NCI-H1048 (cell line): ENCODE data around the gene TTK.

Source experiments
- DNase-seq: peaks from one replicate; lab custom pipeline; 2025; lab: John Stamatoyannopoulos, UW

Gene TTK

DNA sequence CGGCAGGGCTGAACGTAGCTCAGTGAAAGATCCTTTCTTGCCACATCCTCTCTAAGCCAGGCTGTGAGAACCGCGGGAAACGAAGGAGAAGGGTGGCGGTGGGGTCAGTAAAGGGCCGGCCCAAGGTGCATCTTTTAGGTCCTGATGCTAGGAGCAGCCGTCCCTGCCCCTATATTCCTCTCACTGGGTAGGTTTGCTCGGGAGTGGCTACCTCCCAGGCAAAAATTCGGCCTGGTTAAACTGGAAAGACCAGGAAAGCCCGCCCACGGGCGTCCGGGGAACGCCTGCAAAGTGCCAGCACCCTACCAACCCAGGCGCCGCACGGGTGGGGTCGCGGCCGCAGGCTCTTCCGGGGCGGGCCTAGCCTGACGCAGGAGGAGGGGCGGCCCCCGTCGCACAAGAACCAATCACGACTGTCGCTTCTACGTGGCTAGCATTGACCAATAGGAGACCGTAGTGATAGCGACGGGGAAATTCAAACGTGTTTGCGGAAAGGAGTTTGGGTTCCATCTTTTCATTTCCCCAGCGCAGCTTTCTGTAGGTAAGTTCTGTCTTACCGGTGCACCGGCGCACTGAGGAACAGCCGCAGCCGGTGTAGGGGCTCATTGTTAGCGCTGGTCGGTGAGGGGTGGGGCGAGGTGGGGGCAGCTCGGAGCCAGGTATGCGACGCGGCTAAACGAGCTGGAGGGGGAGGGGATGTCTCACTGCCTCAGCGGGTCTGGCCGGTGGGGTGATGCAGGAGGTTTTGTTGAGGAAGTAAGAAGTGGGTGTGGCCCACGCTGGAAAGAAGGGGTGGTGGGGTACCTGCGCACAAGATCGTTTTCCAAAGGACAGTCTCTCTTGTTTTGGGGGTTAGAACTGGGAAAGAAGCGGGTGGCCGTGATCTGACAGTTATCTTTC, at the start of gene TTK:
TSS of gene TTK (plus strand) at position 477 of the 900 bp plus-strand sequence. CDS start 1,195 bp downstream, outside the sequence.
- peak; percentile 94 for DNase-seq

DNA sequence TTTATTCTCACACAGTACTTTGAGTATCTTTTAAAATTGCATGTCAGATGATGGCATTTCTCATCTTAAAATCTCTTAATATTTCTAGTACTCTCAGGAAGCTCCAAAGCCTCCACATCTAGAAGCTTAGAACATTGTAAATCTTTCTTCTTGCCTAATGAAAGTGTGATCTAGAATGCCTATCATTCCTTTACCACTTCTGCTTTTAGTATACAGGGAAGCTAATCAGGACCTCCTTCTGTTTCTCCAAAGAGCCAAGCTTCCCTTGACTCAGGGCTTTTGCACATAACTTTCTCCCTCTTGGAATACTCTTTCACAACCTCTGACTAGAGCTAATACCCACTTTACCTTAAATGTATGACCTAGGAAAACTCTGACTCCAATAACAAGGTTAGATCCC, 49.6 kb upstream of the TTK start:
- no peak for DNase-seq

DNA sequence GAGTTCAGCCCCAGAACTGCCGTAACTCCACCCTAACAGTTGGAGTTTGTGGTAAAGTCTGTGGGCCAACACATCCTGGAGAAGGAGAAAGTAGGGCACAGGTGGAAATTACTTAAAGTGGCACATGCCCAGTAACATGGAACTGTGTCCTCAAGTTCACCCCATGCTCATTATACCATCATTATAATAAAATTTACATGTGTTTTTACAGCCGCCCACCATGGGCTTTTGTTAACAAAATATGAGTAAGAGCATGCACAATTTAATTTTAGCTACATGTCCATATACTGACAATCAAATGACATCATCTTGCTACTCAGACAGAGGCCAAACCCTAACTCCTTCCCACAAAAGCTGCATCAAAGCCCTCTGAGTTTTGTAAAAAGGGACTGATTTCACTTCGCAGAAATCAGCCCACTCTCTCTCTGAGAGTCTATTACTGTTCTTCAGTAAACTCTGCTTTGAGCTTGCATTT, 39.8 kb upstream of the TTK start:
- no peak for DNase-seq

DNA sequence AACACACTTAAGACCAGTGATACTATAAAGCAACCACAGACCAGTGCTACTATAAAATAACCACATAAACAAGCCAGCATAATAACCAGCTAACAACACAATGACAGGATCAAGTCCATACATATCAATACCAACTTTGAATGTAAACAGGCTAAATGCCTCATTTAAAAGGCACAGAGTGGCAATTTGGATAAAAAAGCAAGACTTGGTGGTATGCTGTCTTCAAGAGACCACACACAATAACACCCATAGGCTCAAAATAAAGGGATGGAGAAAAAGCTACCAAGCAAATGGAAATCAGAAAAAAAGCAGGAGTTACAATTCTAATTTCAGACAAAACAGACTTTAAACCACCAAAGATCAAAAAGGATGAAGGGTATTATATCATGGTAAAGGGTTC, 37.3 kb upstream of the TTK start:
- DNase-seq: no peak

DNA sequence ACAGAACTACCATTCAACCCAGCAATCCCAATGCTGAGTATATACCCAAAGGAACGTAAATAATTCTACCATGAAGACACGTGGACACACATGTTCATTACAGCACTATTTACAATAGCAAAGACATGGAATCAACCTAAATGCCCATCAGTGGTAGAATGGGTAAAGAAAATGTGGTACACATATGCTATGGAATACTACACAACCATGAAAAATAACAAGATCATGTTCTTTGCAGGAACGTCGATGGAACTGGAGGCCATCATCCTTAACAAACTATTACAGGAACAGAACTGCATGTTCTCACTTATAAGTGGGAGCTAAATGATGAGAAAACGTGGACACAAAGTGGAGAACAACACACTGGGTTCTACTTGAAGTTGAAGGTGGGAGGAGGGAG, 34.7 kb upstream of the TTK start:
- no peak for DNase-seq

DNA sequence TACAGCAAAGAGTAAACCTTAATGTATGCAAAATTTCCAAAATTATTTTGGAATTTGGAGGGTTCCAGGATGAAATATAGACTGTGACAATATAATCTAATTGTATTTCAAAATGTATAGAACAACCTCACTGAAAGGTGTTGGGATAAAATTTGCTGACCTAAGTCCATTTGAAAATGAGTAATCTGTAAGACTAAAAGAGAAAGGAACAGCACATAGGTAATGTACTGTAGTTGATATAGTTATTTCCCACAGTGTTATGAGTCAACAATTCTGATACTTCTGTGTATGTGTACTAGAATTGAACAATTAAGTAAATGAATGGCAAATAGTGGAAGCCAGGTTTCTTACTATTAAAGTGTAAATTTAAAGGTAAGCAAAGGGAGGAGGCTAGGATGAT, 33.3 kb upstream of the TTK start:
- no peak for DNase-seq

DNA sequence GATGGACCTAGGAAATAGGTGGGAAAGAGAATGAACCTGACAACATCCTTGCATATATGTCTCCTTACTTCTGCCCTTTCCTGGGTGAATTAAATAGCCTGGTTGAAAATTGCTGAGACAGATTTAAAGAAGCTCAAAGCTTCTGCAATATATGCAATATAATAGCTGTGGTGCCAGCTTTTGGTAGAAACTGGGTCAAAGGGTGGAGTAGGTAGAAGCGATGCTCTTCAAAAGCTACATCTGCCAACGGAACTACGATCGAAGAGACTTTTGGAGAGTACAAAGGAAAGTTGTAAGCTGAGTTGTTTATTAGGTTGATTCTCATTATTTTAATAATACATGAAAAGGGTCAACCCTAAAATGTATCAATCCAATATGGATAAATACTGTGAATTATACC, 22.8 kb upstream of the TTK start:
- no peak for DNase-seq

DNA sequence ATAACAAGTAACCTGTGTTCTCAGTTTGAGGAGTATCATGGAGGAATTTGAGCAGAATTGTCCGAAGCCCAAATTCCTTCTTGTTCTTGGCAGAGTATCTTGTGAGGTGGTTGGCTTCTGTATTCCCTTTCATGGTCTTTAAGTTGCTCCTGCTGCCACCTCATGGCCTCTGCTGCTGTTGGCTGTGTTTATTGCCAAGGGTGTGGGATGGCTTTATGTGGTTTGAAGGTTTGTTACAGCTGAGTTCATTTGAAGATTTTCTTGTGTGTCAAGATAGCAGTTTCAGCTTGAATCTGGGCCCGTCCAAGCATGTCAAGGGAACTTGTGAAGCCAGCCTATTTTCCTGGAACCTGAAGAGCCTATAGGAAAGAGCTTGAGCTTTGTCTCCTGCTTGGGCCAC, 20.2 kb upstream of the TTK start:
- DNase-seq: no peak

DNA sequence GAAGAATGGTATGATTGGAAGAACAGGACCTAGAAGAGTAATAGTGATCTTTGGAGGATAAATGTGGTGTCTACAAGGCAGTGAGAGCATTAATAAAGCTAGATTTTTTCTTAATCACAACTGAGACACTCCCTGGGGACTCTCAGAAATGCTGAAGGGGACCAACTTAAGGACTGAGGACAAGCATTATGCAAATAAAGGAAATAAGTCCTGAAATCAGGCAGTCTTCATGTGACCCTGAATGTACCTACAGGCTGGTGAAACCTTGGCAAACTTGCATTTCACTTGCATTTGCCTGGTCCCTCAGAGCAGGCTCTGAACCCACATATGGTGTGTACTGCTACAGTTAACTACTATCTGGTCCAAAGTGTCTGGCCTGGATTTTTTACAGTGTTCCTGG, 19.3 kb upstream of the TTK start:
- no peak for DNase-seq

DNA sequence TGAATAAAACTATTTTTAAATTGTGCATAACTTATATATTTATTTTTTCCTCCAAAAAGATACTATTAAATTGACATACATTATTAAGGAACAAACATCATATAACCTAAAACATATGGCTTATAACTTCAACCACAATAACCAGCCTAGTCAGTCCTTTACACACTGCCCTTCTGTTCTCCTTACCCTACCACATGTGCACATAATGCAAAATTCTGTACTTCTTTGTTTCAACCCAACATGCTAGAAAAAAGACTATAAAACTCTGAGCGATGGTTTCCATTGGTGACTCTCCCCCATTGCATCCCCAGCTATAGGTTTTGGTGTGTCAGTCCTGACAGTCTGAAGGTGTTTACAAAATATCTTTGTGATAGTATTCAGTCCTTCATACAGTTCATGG, 14.8 kb upstream of the TTK start:
- DNase-seq: no peak

DNA sequence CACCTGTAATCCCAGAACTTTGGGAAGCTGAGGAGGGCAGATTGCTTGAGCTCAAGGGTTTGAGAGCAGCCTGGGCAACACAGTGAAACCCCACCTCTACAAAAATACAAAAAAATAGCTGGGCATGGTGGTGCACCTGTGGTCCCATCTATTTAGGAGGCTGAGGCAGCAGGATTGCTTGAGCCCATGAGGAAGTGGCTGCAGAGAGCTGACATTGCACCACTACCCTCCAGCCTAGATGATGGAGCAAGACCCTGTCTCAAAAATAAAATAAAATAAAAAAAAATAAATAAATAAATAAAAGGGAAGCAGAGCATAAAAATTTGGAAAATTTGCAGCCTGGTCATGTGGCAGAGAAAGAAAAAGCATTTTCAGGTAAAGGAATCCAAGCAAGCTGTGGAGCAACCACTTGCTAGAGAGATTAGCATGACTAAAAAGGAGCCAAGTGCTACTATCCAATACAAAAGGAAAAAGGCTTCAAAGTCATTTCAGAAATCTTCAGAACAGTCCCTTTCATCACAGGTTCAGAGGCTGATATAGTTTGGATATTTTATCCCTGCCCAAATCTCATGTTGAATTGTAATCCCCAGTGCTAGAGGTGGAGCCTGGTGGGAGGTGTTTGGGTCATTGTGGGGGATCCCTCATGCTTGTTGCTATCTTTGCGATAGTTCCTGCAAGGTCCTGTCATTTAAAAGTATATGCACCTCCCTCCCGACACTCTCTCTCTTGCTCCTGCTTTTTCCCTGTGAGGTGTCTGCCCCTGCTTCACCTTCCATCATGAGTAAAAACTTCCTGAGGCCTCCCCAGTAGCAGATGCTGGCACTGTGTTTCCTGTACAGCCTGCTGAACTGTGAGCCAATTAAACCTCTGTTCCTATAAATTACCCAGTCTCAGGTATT, 11.2 kb upstream of the TTK start:
- DNase-seq: no peak

DNA sequence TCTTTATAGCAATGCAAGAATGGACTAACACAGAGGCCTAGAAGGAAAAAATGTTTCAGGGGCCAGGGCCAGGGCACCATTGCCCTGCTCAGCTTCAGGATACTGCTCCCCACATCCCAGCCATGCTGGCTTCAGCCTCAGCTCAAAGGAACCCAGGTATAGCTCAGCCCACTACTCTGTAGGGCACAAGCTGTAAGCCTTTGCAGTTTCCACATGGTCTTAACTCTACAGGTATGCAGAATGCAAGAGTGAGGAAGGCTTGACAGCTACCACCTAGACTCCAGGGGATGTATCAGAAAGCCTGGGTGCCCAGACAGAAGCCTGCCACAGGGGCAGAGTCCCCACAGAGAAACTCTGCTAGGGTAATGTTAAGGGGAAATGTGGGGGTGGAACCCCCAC, 10.5 kb upstream of the TTK start:
- DNase-seq: no peak

DNA sequence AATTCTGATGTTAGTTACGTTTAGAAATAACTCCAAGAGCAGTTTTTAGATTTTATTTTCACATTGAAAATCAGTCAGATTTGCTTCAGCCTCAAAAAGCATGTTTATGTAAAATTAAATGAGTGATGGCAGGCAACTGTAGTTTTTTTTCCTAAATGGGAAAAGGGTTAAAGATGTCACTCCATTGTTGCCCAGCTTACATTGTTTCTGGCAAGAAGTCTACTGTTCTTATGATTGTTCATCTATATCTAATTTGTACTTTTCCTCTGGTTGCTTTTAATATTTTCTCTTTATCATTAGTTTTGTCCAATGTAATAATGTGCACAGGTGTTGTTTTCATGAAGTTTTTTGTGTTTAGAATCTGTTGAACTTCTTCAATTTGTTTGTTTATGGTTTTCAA, 6.7 kb upstream of the TTK start:
- DNase-seq: no peak

DNA sequence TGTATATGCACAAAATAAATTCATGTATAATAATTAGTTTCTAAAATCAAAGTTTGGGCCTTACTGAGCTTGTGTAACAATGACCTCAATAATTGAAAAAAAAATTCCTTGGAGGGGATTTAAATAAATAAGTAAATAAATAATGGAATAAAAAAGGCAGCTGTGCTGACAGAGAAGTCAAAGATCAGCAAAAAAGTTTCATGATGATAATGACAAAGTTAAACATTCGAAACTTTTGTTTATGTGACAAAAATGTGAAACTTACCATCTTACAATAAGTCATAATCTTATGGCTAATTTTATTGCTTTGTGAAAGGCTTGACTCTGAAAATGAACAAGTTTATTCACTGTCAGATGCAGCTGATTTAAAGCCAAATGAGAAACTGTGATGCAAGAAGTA, 3.1 kb upstream of the TTK start:
- no peak for DNase-seq

DNA sequence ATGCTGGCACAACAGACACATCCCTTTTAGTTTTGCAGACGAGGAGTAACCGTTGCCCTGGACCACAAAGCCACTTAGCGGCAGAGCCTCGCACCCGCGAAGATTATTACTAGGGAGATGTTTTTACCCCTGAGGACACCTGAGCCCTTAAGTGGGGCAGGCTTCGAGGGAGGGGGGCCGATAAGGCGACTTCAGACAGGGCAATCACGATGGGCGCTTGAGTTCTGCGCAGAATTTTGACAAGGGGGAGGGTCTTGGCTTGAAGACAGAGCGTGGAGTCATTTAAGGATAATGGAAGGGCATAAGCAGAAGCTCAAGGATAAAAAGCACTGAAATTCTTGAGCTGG, 650 bp upstream of the TTK start:
- DNase-seq: no peak

DNA sequence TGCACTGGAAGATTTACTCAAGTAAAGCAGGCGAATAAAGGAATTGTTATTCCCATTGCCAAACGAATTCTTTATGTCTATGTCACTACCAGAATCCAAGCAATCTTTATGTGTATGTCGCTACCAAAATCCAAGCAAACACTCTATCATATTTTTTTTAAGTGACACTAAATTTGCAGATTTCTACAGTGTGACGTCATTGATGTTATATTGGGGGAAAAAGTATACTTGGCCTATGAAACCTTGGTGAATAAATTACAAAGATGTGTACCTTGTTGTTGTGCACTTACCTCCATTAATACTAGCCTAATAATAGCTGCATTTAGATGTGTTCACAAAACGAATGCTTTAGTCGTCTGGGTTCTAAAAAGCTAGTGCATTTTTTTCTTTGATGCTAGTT, 957 bp downstream of the TTK start:
- no peak for DNase-seq

DNA sequence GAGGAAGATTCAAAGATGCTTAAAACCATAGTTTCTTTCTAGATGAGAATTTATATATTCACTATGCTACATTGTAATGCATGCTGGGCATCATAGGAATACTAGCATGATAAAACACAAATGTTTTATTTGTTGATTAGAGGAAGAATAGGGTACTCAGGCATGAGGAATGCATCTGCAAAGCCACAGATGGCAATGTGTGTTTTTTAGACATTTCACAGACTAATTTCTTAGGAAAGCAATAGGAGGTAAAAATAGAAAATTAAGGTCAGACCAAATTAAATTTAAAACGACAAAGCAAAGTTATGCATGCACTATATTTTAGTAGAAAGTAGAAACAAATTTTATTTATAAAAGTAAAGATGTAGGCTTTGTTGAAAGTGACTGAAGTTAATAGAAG, 2.1 kb downstream of the TTK start:
- no peak for DNase-seq

DNA sequence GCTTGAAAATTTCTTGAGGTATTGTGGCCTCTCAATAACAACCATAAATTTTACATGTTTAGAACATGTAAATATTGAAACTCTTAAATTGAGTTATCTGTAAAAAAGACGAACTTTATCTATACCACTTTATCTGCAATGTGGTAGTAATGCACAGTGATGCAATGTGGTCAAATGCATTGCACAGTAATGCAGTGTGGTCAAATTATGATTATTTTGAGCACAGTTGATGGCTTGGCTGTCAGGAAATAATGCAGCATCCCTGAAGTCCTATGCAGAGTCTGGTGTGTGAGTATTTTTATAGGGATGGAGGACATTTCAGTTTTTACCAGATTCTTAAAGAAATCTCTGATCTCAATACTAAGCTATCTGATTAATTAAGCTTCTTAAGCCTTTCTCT, 5.1 kb downstream of the TTK start:
- DNase-seq: no peak

DNA sequence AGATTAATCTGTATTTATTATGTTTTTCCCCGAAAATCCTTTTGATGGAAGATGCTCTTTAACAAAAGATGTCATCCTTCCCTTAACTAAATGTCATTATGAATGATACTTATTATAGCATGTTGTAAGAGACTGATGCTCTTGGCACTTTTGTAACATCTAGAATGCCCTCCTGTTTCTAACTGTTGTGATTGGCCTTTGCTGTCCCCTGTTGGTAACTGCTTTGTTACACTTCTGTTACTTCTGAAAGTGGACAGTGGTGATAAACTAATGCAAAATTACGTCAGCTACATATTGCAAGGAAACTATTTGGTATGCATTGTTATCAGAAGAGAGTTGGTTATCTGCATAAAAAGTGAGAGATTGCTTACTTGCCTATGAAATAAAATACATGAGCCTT, 5.8 kb downstream of the TTK start:
- no peak for DNase-seq

DNA sequence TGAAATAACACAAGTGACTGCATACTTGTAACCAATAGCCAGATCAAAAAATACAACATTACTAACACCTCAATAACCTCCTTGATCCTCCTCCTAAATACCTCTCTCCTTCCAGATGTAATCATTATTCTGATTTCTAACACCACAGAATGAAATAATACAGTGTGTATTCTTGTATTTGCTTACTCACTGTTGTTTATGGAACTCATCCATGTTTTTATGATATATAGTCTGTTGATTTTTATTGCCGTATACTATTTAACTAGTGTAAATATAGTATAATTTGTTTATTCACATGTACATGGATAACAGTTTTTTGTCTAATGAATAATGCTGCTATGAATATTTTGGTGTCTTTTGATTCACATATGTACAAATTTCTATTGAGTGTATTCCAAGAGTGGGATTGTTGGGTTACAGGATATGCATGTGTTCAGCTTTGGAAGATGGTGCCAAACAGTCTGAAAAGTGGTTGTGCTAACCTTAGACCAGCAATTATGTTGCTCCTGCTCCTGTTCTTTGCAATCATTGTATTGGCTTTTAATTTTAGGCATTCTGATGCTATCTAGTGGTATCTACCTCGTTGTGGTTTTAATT, 11.5 kb downstream of the TTK start:
- no peak for DNase-seq

DNA sequence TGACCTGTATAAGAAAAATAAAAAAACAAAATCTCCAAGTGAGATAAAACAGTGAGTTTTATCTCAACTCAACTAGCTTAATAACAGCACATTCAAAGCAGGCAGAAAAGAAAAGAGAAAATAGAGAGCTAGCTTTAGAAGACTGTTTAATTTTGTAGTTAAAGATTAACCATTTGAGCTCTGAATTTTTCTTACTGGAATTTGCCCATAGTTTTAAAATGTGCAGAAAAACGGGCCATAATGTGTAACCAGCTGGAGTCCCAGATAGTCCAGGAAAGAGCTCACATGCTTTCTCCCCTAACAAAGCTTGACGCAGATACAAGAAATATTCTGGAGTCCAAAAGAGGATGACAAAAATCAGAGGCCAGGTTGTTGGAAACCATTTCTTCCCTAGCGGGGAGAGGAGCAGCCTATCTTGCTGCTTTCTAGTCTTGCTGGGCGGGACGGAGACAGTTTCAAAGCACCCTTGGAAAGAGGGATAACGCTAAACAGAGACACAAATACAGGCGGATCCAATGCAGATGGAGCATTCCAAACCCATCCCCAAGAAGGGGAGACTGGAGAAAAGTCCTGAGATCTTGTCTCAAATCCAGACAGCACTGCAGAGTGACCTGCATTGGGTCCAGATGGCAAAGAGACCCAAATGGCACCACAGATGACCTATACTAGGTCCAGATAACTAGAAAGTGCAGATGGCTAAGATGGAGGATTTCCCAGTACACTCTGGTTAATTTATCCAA, 16.1 kb downstream of the TTK start:
- DNase-seq: no peak

DNA sequence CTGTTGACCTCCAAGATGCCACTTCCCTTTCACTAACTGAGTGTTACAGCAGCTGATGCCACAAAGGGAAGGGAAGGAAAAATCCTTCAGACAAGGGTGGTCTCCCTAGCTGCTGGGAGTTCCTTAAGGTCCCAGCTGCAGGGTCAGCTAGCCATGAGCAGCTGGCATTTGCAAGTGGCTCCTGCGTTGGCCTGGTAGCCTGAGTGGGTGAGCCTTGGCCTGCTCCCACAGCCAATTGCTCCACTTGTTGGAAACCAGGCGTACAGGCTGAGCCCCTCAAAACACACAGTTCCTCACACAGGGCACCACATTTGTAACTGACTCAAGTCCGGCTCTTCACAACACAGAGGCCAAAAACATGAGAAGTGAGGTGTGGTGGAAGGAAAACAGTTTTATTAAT, 16.7 kb downstream of the TTK start:
- no peak for DNase-seq
